Stimulated activated CD4-positive, alpha-beta T cell treated with anti-CD3 and anti-CD28 coated beads, Interleukin-2, amount 100 ng/mL, for 24 hours (primary cell): ENCODE results near the gene CPSF4.
"Not testable (repeated sequence)": the region's sequence is repeated elsewhere in the genome, so short reads cannot be mapped to it uniquely, and the experiment has no call there.

Source experiments
- DNase-seq, 2 donors: peaks; one replicate each; pipeline ENCODE4 v3.0.0-alpha.2; 2020

Gene CPSF4

GRCh38 chr7:99497766-99498545 is 59.2 kb downstream of the CPSF4 start:
- no peak for DNase-seq

- no peak for DNase-seq
These were observed 59.8 kb downstream of the CPSF4 start for GRCh38 chr7:99498546-99498944.

GRCh38 chr7:99499371-99499720 is 60.6 kb downstream of the CPSF4 start:
- DNase-seq: no peak

DNA sequence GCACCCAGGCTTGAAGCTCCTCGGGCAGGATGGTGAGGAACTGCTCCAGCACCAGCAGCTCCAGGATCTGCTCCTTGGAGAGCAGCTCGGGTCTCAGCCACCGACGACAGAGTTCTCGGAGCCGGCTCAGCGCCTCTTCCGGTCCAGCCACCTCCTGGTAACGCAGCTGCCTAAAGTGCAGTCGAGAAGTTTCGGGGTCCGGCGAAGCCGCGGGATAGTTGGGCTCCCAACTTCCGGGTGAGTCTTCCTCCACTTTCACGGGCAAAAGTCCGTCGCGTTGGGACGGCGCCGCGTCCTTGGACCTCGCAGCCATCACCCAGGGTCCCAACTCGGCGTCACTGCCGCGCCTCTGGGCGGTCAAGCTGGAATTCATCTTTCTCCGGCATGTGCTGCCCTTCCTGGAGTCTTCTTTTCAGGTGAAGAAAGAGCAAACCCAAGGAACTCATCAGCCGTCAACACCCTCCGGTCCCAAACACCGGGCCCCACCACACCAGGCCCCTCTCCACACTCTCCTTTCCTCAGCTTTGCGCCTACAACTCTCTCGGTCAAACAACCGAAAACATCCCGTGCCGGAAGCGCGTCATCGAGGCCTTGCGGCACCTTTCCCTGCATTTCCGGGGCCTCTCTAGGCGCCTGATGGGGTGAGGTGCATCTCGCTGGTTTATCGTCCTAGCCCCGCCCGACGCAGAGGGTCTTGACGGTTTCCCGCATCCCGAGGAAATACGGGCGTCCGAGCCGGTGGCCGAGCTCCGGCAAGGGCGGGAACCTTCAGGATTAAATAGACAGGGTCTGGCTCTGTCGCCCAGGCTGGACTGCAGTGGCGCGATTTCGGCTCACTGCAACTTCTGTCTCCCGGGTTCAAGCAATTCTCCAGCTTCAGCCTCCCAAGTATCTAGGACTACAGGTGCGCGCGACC is 61.2 kb downstream of the CPSF4 start, which contains the start of gene ZNF394:
Gene ZNF394, minus strand, starts transcription at position 561 of the 916 bp plus-strand sequence. Its CDS starts 188 bp downstream, at position 373.
- DNase-seq: peak; percentile 90 to 91

GRCh38 chr7:99500637-99501009 is 61.9 kb downstream of the CPSF4 start:
- DNase-seq: no peak

- DNase-seq: not testable (repeated sequence)
These were observed 62.5 kb downstream of the CPSF4 start for GRCh38 chr7:99501236-99501635.

DNA sequence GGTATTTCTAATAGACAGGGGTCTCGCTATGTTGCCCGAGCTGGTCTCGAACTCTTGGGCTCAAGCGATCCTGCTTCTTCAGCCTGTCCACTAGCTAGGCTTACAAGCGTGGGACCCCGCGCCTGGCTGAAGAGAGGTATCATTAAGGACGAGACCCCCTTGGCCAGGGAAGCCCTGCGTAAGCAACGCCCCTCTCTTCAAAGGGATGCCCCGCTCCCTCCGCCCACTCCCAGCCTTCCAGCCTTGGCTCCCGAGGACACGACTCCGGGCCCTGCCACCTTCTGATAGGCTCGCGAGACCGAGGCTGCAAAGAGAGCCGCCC is 65.5 kb downstream of the CPSF4 start:
- no peak for DNase-seq

GRCh38 chr7:99504603-99505323 is 66.0 kb downstream of the CPSF4 start, which contains the start of gene ZKSCAN5:
TSS of gene ZKSCAN5 (plus strand) at chr7:99504662. CDS start at chr7:99506045, 1,383 bp downstream.
- DNase-seq: peak; percentile 97

DNA sequence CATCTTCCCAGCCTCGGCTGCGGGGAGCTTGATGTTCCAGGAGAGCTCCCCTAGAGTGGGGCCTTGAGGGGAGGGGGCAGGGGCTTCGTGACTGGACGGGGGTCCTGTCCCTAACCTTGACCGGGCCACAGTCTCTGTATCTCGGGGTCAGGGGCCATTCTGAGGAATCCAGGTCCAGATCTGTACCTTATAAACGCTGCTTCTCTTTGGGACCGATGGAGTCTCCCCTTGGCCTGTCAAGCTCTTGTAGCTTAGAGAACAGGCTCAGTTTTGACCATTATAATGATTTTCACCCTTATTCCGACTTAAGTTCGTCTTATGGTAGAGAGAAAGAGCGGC is 66.5 kb downstream of the CPSF4 start:
- no peak for DNase-seq
